SK-N-SH (cell line): ENCODE measurements around the gene RNF187. TPM values are rescaled to one million over a fixed set of nuclear protein-coding genes. Genes with fewer than 3 reads are reported as not detected.
A peak's percentile ranks its signal among the peaks of the same experiment; 100 is the strongest.

Experiments
- CTCF ChIA-PET: fragments of 300-600, 350-600 bp; formaldehyde crosslinking; extraction: SDS; loops from one replicate; lab custom pipeline; 2021; lab: Yijun Ruan, JAX
- POLR2A ChIA-PET: fragments of 350-600 bp; sonication (Branson Sonifier 250); formaldehyde crosslinking; extraction: SDS; loops from one replicate; lab custom pipeline; 2020; ENCODE audit warnings: antibody characterized with exemption, inconsistent platforms; lab: Yijun Ruan, JAX
- DNase-seq: peaks from one replicate; pipeline ENCODE4 v3.0.0; 2012
- H2AFZ ChIP-seq: fragments of 200-600 bp; sonication (generic); 2 replicates; pipeline ENCODE4 v1.8.1; 2016; ENCODE audit warnings: antibody characterized with exemption, mild to moderate bottlenecking, low read depth
- H3F3A ChIP-seq: fragments of 200-600 bp; sonication (generic); replicated peaks from 2 replicates; pipeline ENCODE3; 2016; ENCODE audit warnings: antibody characterized with exemption, mild to moderate bottlenecking; ENCODE audit not compliant: insufficient read depth
- H3K27ac ChIP-seq, 2 experiments: fragments of 200-500 bp in 1 of 2; fragments of 200-600 bp in 1 of 2; sonication (Bioruptor generic) in 1 of 2; sonication (generic), shearing (Covaris generic) in 1 of 2; 2 replicates each; pipeline versions ENCODE4 v1.5.1 to v1.6.1; 2014 to 2016; ENCODE audit warnings: low read depth in 2 of 2, inconsistent platforms in 1 of 2, low read length in 1 of 2, mild to moderate bottlenecking in 1 of 2, mixed read lengths in 1 of 2
- H3K27me3 ChIP-seq: fragments of 200-600 bp; sonication (generic), shearing (Covaris generic); 2 replicates; pipeline ENCODE4 v1.6.1; 2016; ENCODE audit warnings: mixed run types; ENCODE audit not compliant: insufficient read depth
- H3K36me3 ChIP-seq, 2 experiments: fragments of 200-500 bp in 1 of 2; fragments of 200-600 bp in 1 of 2; sonication (Bioruptor generic) in 1 of 2; sonication (generic) in 1 of 2; replicated peaks in 1 of 2; 2 replicates each; pipeline versions ENCODE3 to v1.5.1; 2014 to 2016; ENCODE audit warnings: low read length in 1 of 2, mild to moderate bottlenecking in 1 of 2; ENCODE audit not compliant: insufficient read depth in 2 of 2, control insufficient read depth in 1 of 2
- H3K4me1 ChIP-seq, 2 experiments: fragments of 200-500 bp in 1 of 2; fragments of 200-600 bp in 1 of 2; sonication (Bioruptor generic) in 1 of 2; sonication (generic), shearing (Covaris generic) in 1 of 2; 2 replicates each; pipeline versions ENCODE4 v1.5.1 to v1.6.1; 2014 to 2016; ENCODE audit warnings: low read depth in 1 of 2, low read length in 1 of 2, mixed run types in 1 of 2; ENCODE audit not compliant: insufficient read depth in 2 of 2, control insufficient read depth in 1 of 2
- H3K4me2 ChIP-seq: fragments of 200-600 bp; sonication (generic), shearing (Covaris generic); 2 replicates; pipeline ENCODE4 v1.6.1; 2017; ENCODE audit warnings: mixed run types
- H3K4me3 ChIP-seq, 2 experiments: fragments of 200-500 bp in 1 of 2; fragments of 200-600 bp in 1 of 2; sonication (Bioruptor generic) in 1 of 2; sonication (generic), shearing (Covaris generic) in 1 of 2; 2 replicates each; pipeline versions ENCODE4 v1.5.1 to v1.8.1; 2014 to 2016; ENCODE audit warnings: low read depth in 2 of 2, inconsistent platforms in 1 of 2, low read length in 1 of 2, mild to moderate bottlenecking in 1 of 2, mixed read lengths in 1 of 2, moderate library complexity in 1 of 2
- H3K79me2 ChIP-seq: fragments of 200-600 bp; sonication (generic); 2 replicates; pipeline ENCODE4 v1.8.1; 2017; ENCODE audit warnings: mild to moderate bottlenecking; ENCODE audit not compliant: insufficient read depth
- H3K9ac ChIP-seq: fragments of 200-600 bp; sonication (generic); 2 replicates; pipeline ENCODE4 v1.6.1; 2017; ENCODE audit warnings: mixed run types
- H3K9me2 ChIP-seq: fragments of 200-600 bp; sonication (generic); 2 replicates; pipeline ENCODE4 v1.6.1; 2017; ENCODE audit warnings: mixed run types
- H3K9me3 ChIP-seq: fragments of 200-600 bp; sonication (generic); 2 replicates; pipeline ENCODE4 v1.6.1; 2017; ENCODE audit warnings: mixed run types, mild to moderate bottlenecking, moderate library complexity
- H4K20me1 ChIP-seq: fragments of 200-600 bp; sonication (generic); 2 replicates; pipeline ENCODE4 v1.6.1; 2017; ENCODE audit warnings: mild to moderate bottlenecking, mixed run types; ENCODE audit not compliant: insufficient read depth
- CHD2 ChIP-seq: fragments of 150-350 bp; IDR thresholded peaks from 2 replicates; pipeline ENCODE4 v1.6.1; 2018; ENCODE audit warnings: low read length; ENCODE audit not compliant: partially characterized antibody
- CTCF ChIP-seq: fragments of 200-600 bp; sonication (generic); IDR thresholded peaks from 2 replicates; pipeline ENCODE4 v1.6.1; 2017; ENCODE audit warnings: antibody characterized with exemption, mild to moderate bottlenecking, moderate library complexity
- EZH2phosphoT487 ChIP-seq: fragments of 200-600 bp; sonication (generic); IDR thresholded peaks from 2 replicates; pipeline ENCODE4 v1.6.1; 2017; ENCODE audit warnings: low read depth, mixed run types, mild to moderate bottlenecking, antibody characterized with exemption, moderate library complexity, borderline replicate concordance
- FOXM1 ChIP-seq: IDR thresholded peaks from 2 replicates; pipeline ENCODE4 v1.4.0; 2012; ENCODE audit warnings: low read depth, mild to moderate bottlenecking
- IRF3 ChIP-seq: fragments of 150-350 bp; IDR thresholded peaks from 2 replicates; pipeline ENCODE4 v1.6.1; 2016; ENCODE audit warnings: mild to moderate bottlenecking, low read depth, low read length
- JUND ChIP-seq: IDR thresholded peaks from 2 replicates; pipeline ENCODE4 v1.4.0; 2012
- MAX ChIP-seq: IDR thresholded peaks from 2 replicates; pipeline ENCODE4 v1.4.0; 2012; ENCODE audit warnings: low read depth
- RAD21 ChIP-seq: IDR thresholded peaks from 2 replicates; pipeline ENCODE4 v1.6.1; 2012; ENCODE audit warnings: mild to moderate bottlenecking, low read length
- RCOR1 ChIP-seq: fragments of 150-350 bp; IDR thresholded peaks from 2 replicates; pipeline ENCODE4 v1.6.1; 2017; ENCODE audit warnings: antibody characterized with exemption, low read length
- RFX5 ChIP-seq: IDR thresholded peaks from 2 replicates; pipeline ENCODE4 v1.6.1; 2012; ENCODE audit warnings: mild to moderate bottlenecking, improper control_type of control experiment, low read length
- RXRA ChIP-seq: IDR thresholded peaks from 2 replicates; pipeline ENCODE4 v1.4.0; 2012; ENCODE audit warnings: low read depth, mild to moderate bottlenecking, borderline replicate concordance
- SMC3 ChIP-seq: IDR thresholded peaks from 2 replicates; pipeline ENCODE4 v1.6.1; 2012; ENCODE audit warnings: low read depth, low read length, improper control_type of control experiment
- TAF1 ChIP-seq: IDR thresholded peaks from 2 replicates; pipeline ENCODE4 v1.6.1; 2012; ENCODE audit warnings: low read depth, mild to moderate bottlenecking, low read length, moderate library complexity, borderline replicate concordance
- TCF12 ChIP-seq: IDR thresholded peaks from 2 replicates; pipeline ENCODE4 v1.4.0; 2012
- USF2 ChIP-seq: fragments of 150-350 bp; IDR thresholded peaks from 2 replicates; pipeline ENCODE4 v1.6.1; 2017; ENCODE audit warnings: antibody characterized with exemption, low read length, low read depth, borderline replicate concordance
- YY1 ChIP-seq: IDR thresholded peaks from 2 replicates; pipeline ENCODE4 v1.4.0; 2012; ENCODE audit warnings: low read depth, mild to moderate bottlenecking
- WGBS: methylation state at CpG from one replicate; pipeline ENCODE4 v1.1.6; 2017; ENCODE audit warnings: low lambda C conversion rate; 5-methylcytosine and 5-hydroxymethylcytosine counted together
- polyA plus RNA-seq, 3 experiments: library from polyadenylated mRNA; depleted of rRNA; stranded (reverse); fragments of >200 nt; gene quantifications; 2 replicates each; pipeline ENCODE4 v1.2.3, GENCODE V29; 2012

The RNF187 gene
- polyA plus RNA-seq, 1 of the 3 experiments (the other 2 are of a cell fraction): 71.1 TPM

- DNase-seq: no peak
- H2AFZ ChIP-seq: no peak overlapping the region
- no peak overlapping the region for H3K9ac ChIP-seq
- no peak for TF ChIP-seq EZH2phosphoT487
- TF ChIP-seq USF2: no peak
- TF ChIP-seq IRF3: no peak
- TF ChIP-seq TAF1: no peak
- TF ChIP-seq YY1: no peak
- TF ChIP-seq RFX5: no peak
- no peak for TF ChIP-seq JUND
- TF ChIP-seq MAX: no peak
- TF ChIP-seq RAD21: no peak
- TF ChIP-seq FOXM1: no peak
- no peak for TF ChIP-seq CHD2
- no peak for TF ChIP-seq RCOR1
- TF ChIP-seq CTCF: no peak
- no peak for TF ChIP-seq SMC3
- TF ChIP-seq, all 33 proteins: peak for 0
- peaks cover 14% of the 10 kb centered on the region for H3F3A ChIP-seq
- H4K20me1 ChIP-seq: no peaks in the 10 kb centered on the region
- ChIA-PET POLR2A (no interaction called here), CTCF (interaction anchor here (1.0 kb wide), 1 partner anchor 75 kb away, joined by 4 read pairs; no protein-coding TSS in a partner anchor)
- H3K4me2 ChIP-seq: no peak overlapping the region
- H3K4me1 ChIP-seq: peaks cover 0 to 18% of the 10 kb centered on the region in 2 experiments; a peak in 2 of 4 replicates
- H3K36me3 ChIP-seq: peaks cover 3 to 4% of the 10 kb centered on the region in 2 experiments
- no peak overlapping the region for H3K27ac ChIP-seq
- no peaks in the 10 kb centered on the region for H3K27me3 ChIP-seq
- H3K79me2 ChIP-seq: peaks cover 30% of the 10 kb centered on the region
- WGBS: 100% methylated on average over 3 of the region's 3 CpGs
- no peaks in the 10 kb centered on the region for H3K9me2 ChIP-seq
- no peaks in the 10 kb centered on the region for H3K9me3 ChIP-seq
- no peak overlapping the region for H3K4me3 ChIP-seq
Observed at GRCh38 chr1:228453614-228454013, 33.6 kb upstream of the RNF187 start.

GRCh38 chr1:228454238-228454637 is 32.9 kb upstream of the RNF187 start:
- no peak for TF ChIP-seq RXRA
- TF ChIP-seq RCOR1: no peak
- peak; percentile 55; the same call in 1 of the 2 replicates for TF ChIP-seq TCF12
- Histone ChIP-seq H4K20me1 (no peaks in the 10 kb centered on the region), H3K9me3 (no peaks in the 10 kb centered on the region), H3K9me2 (no peaks in the 10 kb centered on the region), H3K4me3 (no peak overlapping the region), H3K36me3 (peaks cover 3 to 4% of the 10 kb centered on the region in 2 experiments), H3K4me2 (no peak overlapping the region), H3F3A (peaks cover 14% of the 10 kb centered on the region), H3K27ac (no peak overlapping the region), H2AFZ (no peak overlapping the region), H3K79me2 (peaks cover 30% of the 10 kb centered on the region), H3K4me1 (peaks cover 0 to 18% of the 10 kb centered on the region in 2 experiments; a peak in 2 of 4 replicates), H3K27me3 (no peaks in the 10 kb centered on the region), H3K9ac (no peak overlapping the region)
- ChIA-PET POLR2A (no interaction called here), CTCF (interaction anchor here (1.0 to 2.3 kb wide), 3 partner anchors 16 to 114 kb away, joined by 3 to 6 read pairs (median 3); no protein-coding TSS in a partner anchor)
- DNase-seq: no peak
- WGBS: 75% methylated on average over 1 of the region's 1 CpG
